Measurements from ENCODE around the gene LRRC73. TPM values are rescaled to one million over a fixed set of nuclear protein-coding genes. Genes with fewer than 3 reads are reported as not detected.

LRRC73 gene
- total and polyA plus RNA-seq, 9 donors, result 0.13 to 4.8 (median 1.8) TPM

DNA sequence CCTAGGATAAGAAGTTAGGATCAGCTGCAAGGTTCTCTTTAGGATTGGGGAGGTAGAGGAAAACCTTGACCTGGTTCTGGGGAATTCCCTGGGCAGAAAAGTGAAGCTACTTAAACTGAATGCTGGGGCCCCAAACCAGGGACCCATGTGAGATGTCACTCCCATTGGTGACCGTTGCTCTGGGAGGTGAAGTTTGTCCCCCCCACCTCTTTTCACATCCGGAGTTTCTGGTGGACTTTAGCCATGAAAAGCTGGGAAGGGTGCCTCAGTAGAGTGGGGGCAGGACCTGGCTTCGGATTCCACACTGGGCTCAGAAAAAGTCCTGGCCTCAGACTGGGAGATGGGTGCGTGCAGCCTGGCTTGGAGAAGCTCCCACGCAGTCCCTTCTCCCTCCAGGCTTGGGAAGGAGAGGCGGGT is 19.6 kb downstream of the LRRC73 start:
- Histone ChIP-seq H3K9me3 (no peaks in the 10 kb centered on the region), H3K27me3 (no peaks in the 10 kb centered on the region), H3K4me1 (ENCODE audit: insufficient read depth) (peaks cover 20% of the 10 kb centered on the region), H3K4me3 (no peak overlapping the region), H3K36me3 (no peaks in the 10 kb centered on the region), H3K27ac (no peak overlapping the region)
- intact Hi-C loops (cut with DNase I), result loop anchor here in 1 of 4 donors (10.0 kb wide), 1 partner anchor 226 kb away; no protein-coding TSS in a partner anchor
- no peak for DNase-seq
- 47 to 67% (median 61%) methylated on average over 6 of the region's 6 CpGs for WGBS, 3 donors
- TF ChIP-seq POLR2A (IDR thresholded peaks at IDR 0.05) (no peak), CTCF (IDR thresholded peaks at IDR 0.05) (no peak), EP300 (IDR thresholded peaks at IDR 0.05) (no peak)

DNA sequence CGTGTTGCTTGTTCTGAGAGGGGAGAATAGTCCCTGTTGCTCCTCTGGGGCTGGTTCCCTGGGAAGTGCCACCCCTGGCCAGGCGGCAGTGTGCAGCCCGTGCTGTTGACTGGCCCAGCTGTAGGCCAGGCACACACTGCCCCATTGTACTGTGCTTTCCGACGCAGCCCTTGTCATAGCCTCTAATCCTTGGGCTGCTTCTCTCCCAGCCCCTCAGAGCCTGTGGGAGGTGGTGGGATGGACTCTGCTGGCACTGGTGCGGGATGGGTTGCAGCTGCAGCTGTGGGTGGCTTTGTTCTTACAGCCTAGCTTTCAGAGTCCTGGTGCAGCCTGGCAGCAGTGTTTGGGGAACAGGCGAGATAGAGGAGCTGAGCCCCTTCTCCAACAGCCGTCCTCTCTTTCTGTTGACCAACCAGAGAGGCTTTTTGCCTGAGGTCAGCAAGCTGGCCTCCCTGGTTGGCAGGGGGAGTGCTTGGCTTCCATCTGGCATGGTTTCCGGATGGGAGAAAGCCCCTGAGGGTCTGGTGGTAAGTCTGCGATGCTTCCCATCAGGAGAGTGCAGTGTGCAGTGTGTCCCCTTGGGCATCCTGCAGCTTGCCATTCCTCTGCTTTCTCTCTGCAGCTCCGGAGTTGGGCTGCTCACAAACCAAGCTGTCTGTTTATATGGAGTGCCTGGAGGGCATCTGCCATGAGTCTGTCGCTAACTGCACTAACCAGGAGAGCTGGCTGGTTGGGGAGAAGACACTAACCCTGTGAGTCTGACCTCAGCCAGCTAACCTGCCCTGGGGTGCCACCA is 20.7 kb downstream of the LRRC73 start:
- Histone ChIP-seq H3K4me1 (ENCODE audit: insufficient read depth) (peaks cover 16% of the 10 kb centered on the region), H3K27me3 (no peaks in the 10 kb centered on the region), H3K4me3 (no peak overlapping the region), H3K9me3 (no peaks in the 10 kb centered on the region), H3K27ac (no peak overlapping the region), H3K36me3 (no peaks in the 10 kb centered on the region)
- intact Hi-C loops (cut with DNase I), result loop anchor here in 1 of 4 donors (10.0 kb wide), 1 partner anchor 225 kb away; no protein-coding TSS in a partner anchor
- TF ChIP-seq EP300 (IDR thresholded peaks at IDR 0.05), result no peak
- TF ChIP-seq CTCF (IDR thresholded peaks at IDR 0.05), result no peak
- TF ChIP-seq POLR2A (IDR thresholded peaks at IDR 0.05), result no peak
- no peak for DNase-seq
- WGBS, 3 donors, result 50 to 62% (median 55%) methylated on average over 12 of the region's 12 CpGs

- intact Hi-C loops (cut with DNase I), result no loop called here
- TF ChIP-seq CTCF (IDR thresholded peaks at IDR 0.05) (no peak), EP300 (IDR thresholded peaks at IDR 0.05) (no peak), POLR2A (IDR thresholded peaks at IDR 0.05) (no peak)
- H3K4me3 ChIP-seq, result no peak overlapping the region
- 31 to 53% (median 40%) methylated on average over 4 of the region's 4 CpGs for WGBS, 3 donors
- H3K36me3 ChIP-seq, result no peaks in the 10 kb centered on the region
- H3K27me3 ChIP-seq, result no peaks in the 10 kb centered on the region
- peaks cover 16% of the 10 kb centered on the region for H3K4me1 ChIP-seq (ENCODE audit: insufficient read depth)
- DNase-seq, result no peak
- no peaks in the 10 kb centered on the region for H3K9me3 ChIP-seq
- no peak overlapping the region for H3K27ac ChIP-seq
Observed at GRCh38 chr6:43488667-43489276, 21.4 kb downstream of the LRRC73 start.

- H3K27me3 ChIP-seq, result no peaks in the 10 kb centered on the region
- no peak for TF ChIP-seq POLR2A (IDR thresholded peaks at IDR 0.05)
- TF ChIP-seq CTCF (IDR thresholded peaks at IDR 0.05), result no peak
- no peak for TF ChIP-seq EP300 (IDR thresholded peaks at IDR 0.05)
- no peak overlapping the region for H3K4me3 ChIP-seq
- intact Hi-C loops (cut with DNase I), result no loop called here
- H3K9me3 ChIP-seq, result no peaks in the 10 kb centered on the region
- no peaks in the 10 kb centered on the region for H3K36me3 ChIP-seq
- no peak for DNase-seq
- H3K27ac ChIP-seq, result no peak overlapping the region
- WGBS, 3 donors, result 91 to 92% (median 91%) methylated on average over 11 of the region's 11 CpGs
- H3K4me1 ChIP-seq (ENCODE audit: insufficient read depth), result peaks cover 7% of the 10 kb centered on the region
Observed at GRCh38 chr6:43481591-43482236, 28.4 kb downstream of the LRRC73 start.
